GM12891 (cell line): ENCODE results near the gene GALNT6.
A peak's percentile ranks its signal among the peaks of the same experiment; 100 is the strongest.

Experiments used
- DNase-seq: peaks from one replicate; pipeline ENCODE4 v3.0.0; 2011; ENCODE audit warnings: low spot score; ENCODE audit not compliant: insufficient read length
- FAIRE-seq: peaks from 2 replicates; lab custom pipeline; 2011; peaks lifted over from hg19 to GRCh38; lab: Jason Lieb, UNC
- PAX5 ChIP-seq: IDR thresholded peaks from 2 replicates; pipeline ENCODE4 v1.6.1; 2011; ENCODE audit warnings: low read length, moderate library complexity, mild to moderate bottlenecking; ENCODE audit not compliant: insufficient read depth, severe bottlenecking
- POLR2A ChIP-seq: IDR thresholded peaks from 2 replicates; pipeline ENCODE4 v1.6.1; 2011; ENCODE audit warnings: low read depth, low read length, control low read depth
- POLR2AphosphoS5 ChIP-seq: IDR thresholded peaks from 2 replicates; pipeline ENCODE4 v1.6.1; 2011; ENCODE audit warnings: low read depth, low read length, control low read depth
- POU2F2 ChIP-seq: IDR thresholded peaks from 2 replicates; pipeline ENCODE4 v1.6.1; 2011; ENCODE audit warnings: low read depth, mild to moderate bottlenecking, control low read depth, low read length, moderate library complexity
- SPI1 ChIP-seq: IDR thresholded peaks from 2 replicates; pipeline ENCODE4 v1.6.1; 2011; ENCODE audit warnings: low read depth, low read length, control low read depth
- TAF1 ChIP-seq: IDR thresholded peaks from 2 replicates; pipeline ENCODE4 v1.6.1; 2011; ENCODE audit warnings: low read depth, low read length, control low read depth

The GALNT6 gene

GRCh38 chr12:51406290-51406689 lies 15.1 kb upstream of the GALNT6 start:
- DNase-seq = no peak
- no peak for FAIRE-seq
- TF ChIP-seq POLR2A (no peak), POU2F2 (no peak), TAF1 (no peak), POLR2AphosphoS5 (no peak), PAX5 (no peak), SPI1 (no peak)

GRCh38 chr12:51405801-51406207 lies 14.6 kb upstream of the GALNT6 start:
- FAIRE-seq = no peak

GRCh38 chr12:51404627-51405026 lies 13.4 kb upstream of the GALNT6 start:
- DNase-seq (no peak), FAIRE-seq (no peak)

More at GRCh38 chr12:51405801-51406207, 14.6 kb upstream of the GALNT6 start:
- TF ChIP-seq POU2F2 = no peak
- DNase-seq = no peak

GRCh38 chr12:51403681-51404136 lies 12.5 kb upstream of the GALNT6 start:
- FAIRE-seq (peak; percentile 45), DNase-seq (no peak)

More at GRCh38 chr12:51404627-51405026, 13.4 kb upstream of the GALNT6 start:
- no peak for TF ChIP-seq TAF1
- no peak for TF ChIP-seq POLR2A
- TF ChIP-seq POU2F2 = no peak
- no peak for TF ChIP-seq PAX5
- TF ChIP-seq POLR2AphosphoS5 = no peak
- TF ChIP-seq SPI1 = no peak

GRCh38 chr12:51403159-51403558 lies 12.0 kb upstream of the GALNT6 start:
- no peak for FAIRE-seq

More at GRCh38 chr12:51403681-51404136, 12.5 kb upstream of the GALNT6 start:
- TF ChIP-seq TAF1 = no peak
- no peak for TF ChIP-seq PAX5
- TF ChIP-seq POLR2A = no peak
- no peak for TF ChIP-seq POLR2AphosphoS5
- no peak for TF ChIP-seq POU2F2
- no peak for TF ChIP-seq SPI1

GRCh38 chr12:51401900-51402299 lies 10.7 kb upstream of the GALNT6 start:
- TF ChIP-seq SPI1 (no peak), POLR2A (no peak)
- FAIRE-seq (no peak), DNase-seq (no peak)

More at GRCh38 chr12:51403159-51403558, 12.0 kb upstream of the GALNT6 start:
- no peak for DNase-seq
- TF ChIP-seq POLR2A (no peak), PAX5 (no peak), TAF1 (no peak)

- DNase-seq (no peak), FAIRE-seq (no peak)
- TF ChIP-seq PAX5 (no peak), POLR2A (no peak), TAF1 (no peak), POLR2AphosphoS5 (no peak), SPI1 (no peak), POU2F2 (no peak)
Observed at GRCh38 chr12:51401486-51401885, 10.3 kb upstream of the GALNT6 start.

- DNase-seq (no peak), FAIRE-seq (no peak)
- TF ChIP-seq PAX5 (no peak), POLR2A (no peak), SPI1 (no peak), POU2F2 (no peak)
Observed at GRCh38 chr12:51401020-51401419, 9.8 kb upstream of the GALNT6 start.

GRCh38 chr12:51399891-51400290 lies 8.7 kb upstream of the GALNT6 start:
- TF ChIP-seq POLR2AphosphoS5 (no peak), TAF1 (no peak)
- DNase-seq (no peak), FAIRE-seq (no peak)

- FAIRE-seq (no peak), DNase-seq (no peak)
- no peak for TF ChIP-seq SPI1
- no peak for TF ChIP-seq POLR2A
- TF ChIP-seq POLR2AphosphoS5 = no peak
Observed at GRCh38 chr12:51397670-51398069, 6.5 kb upstream of the GALNT6 start.

GRCh38 chr12:51395283-51396230 lies 4.4 kb upstream of the GALNT6 start:
- DNase-seq (no peak), FAIRE-seq (peak; percentile 83)
- TF ChIP-seq POLR2AphosphoS5 (peak; percentile 31; the same call in 1 of the 2 replicates), PAX5 (no peak), POU2F2 (no peak), TAF1 (no peak), SPI1 (peak; percentile 20; the same call in 1 of the 2 replicates), POLR2A (no peak)
